Cardiac muscle cell (in vitro differentiated cells and primary cell): ENCODE measurements around the gene DNAI4. TPM values are rescaled to one million over a fixed set of nuclear protein-coding genes. Genes with fewer than 3 reads are reported as not detected.

ENCODE experiments used
- DNase-seq, 2 donors: peaks; one replicate each; pipeline versions ENCODE4 v3.0.0 to v3.0.0-alpha.2; 2010 to 2017; ENCODE audit warnings: low read depth in 1 of 2, low spot score in 1 of 2
- H3K27ac ChIP-seq: fragments of 200-600 bp; sonication (generic); 2 replicates; pipeline ENCODE4 v1.5.1; 2016
- H3K27me3 ChIP-seq: fragments of 200-600 bp; sonication (generic); 2 replicates; pipeline ENCODE4 v1.6.0; 2016; ENCODE audit warnings: control low read depth
- H3K36me3 ChIP-seq: fragments of 200-600 bp; sonication (generic); 2 replicates; pipeline ENCODE4 v1.5.1; 2016; ENCODE audit warnings: control low read depth
- H3K4me1 ChIP-seq: fragments of 200-600 bp; sonication (generic); 2 replicates; pipeline ENCODE4 v1.8.1; 2017; ENCODE audit warnings: low read depth, mild to moderate bottlenecking, mixed run types
- H3K4me3 ChIP-seq: fragments of 200-600 bp; sonication (generic); 2 replicates; pipeline ENCODE4 v1.5.1; 2016; ENCODE audit warnings: mild to moderate bottlenecking
- H3K9me3 ChIP-seq: fragments of 200-600 bp; sonication (generic); 2 replicates; pipeline ENCODE4 v1.5.1; 2017; ENCODE audit warnings: low read depth, mild to moderate bottlenecking, control low read depth
- polyA plus RNA-seq: library from polyadenylated mRNA; unstranded; fragments of >200 nt; fragmentation: Nextera tagmentation; extraction: Ambion mirVana; gene quantifications from 2 replicates; pipeline ENCODE4 v1.2.1, GENCODE V29; 2016
- total RNA-seq: library from RNA; depleted of rRNA; stranded (reverse); fragments of >200 nt; gene quantifications from 2 replicates; pipeline ENCODE4 v1.2.3, GENCODE V29; 2016
- TF ChIP-seq, protein P1 (sequence below): IDR thresholded peaks from 2 replicates; pipeline ENCODE4 v1.5.1; 2012; ENCODE audit warnings: low read depth, mild to moderate bottlenecking, low read length

Gene DNAI4
- total and polyA plus RNA-seq, 2 experiments from 2014 or later, result 5.1 to 14.2 TPM

DNA sequence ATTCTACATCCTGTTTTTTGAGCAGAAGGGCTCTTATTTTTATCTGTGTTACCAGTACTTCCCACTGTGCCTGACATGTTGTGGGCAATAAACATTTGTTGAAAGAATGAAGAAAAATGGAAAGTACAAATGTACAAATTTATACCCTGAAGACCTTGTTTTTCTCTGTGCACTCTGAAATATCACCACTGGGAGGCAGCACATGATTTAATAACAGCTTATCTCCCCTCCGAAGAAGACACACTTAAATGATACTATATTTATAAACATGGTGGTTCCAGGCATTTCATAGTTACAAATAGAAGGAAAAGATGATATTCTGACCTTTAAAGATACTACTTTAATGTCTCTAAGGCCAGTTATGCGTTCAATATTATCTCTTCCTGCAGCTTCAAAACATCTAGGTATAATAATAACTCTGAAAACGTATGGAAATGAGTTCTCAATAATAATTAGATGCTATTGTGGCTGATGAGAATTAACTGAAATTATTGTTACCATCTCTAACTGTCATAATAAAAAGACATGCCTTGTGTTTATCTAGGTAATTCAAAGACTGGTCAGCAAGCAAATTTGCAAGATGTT is 159.6 kb downstream of the DNAI4 start:
- Histone ChIP-seq H3K4me1 (peaks cover 5% of the 10 kb centered on the region), H3K9me3 (no peaks in the 10 kb centered on the region), H3K27ac (no peak overlapping the region), H3K36me3 (no peaks in the 10 kb centered on the region), H3K27me3 (no peaks in the 10 kb centered on the region), H3K4me3 (no peak overlapping the region)
- TF ChIP-seq, protein P1, sequence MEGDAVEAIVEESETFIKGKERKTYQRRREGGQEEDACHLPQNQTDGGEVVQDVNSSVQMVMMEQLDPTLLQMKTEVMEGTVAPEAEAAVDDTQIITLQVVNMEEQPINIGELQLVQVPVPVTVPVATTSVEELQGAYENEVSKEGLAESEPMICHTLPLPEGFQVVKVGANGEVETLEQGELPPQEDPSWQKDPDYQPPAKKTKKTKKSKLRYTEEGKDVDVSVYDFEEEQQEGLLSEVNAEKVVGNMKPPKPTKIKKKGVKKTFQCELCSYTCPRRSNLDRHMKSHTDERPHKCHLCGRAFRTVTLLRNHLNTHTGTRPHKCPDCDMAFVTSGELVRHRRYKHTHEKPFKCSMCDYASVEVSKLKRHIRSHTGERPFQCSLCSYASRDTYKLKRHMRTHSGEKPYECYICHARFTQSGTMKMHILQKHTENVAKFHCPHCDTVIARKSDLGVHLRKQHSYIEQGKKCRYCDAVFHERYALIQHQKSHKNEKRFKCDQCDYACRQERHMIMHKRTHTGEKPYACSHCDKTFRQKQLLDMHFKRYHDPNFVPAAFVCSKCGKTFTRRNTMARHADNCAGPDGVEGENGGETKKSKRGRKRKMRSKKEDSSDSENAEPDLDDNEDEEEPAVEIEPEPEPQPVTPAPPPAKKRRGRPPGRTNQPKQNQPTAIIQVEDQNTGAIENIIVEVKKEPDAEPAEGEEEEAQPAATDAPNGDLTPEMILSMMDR, result peak; percentile 69
- DNase-seq, result peak; percentile 53 to 74

Other genes starting within 250 kb of the DNAI4 start
- 13.2 and 28.6 TPM in 2 replicates for gene DYNLT5, start 172.4 kb downstream of the DNAI4 start, total RNA-seq
- gene DYNLT5, start 172.4 kb downstream of the DNAI4 start, polyA plus RNA-seq, result 5.3 and 16.9 TPM in 2 replicates
- gene INSL5, start 123.6 kb downstream of the DNAI4 start, total RNA-seq, result 0.67 TPM in 1 of 2 replicates, not detected in the other
- gene INSL5, start 123.6 kb downstream of the DNAI4 start, polyA plus RNA-seq, result not detected in 2 replicates
- gene MIER1, start 134 bp upstream of the DNAI4 start, total RNA-seq, result 16.9 and 26.6 TPM in 2 replicates
- gene MIER1, start 134 bp upstream of the DNAI4 start, polyA plus RNA-seq, result 15.8 and 22.6 TPM in 2 replicates
- gene SLC35D1, start 129.3 kb upstream of the DNAI4 start, total RNA-seq, result 9.0 and 13.3 TPM in 2 replicates
- gene SLC35D1, start 129.3 kb upstream of the DNAI4 start, polyA plus RNA-seq, result 11.3 and 19.4 TPM in 2 replicates
- not detected in 2 replicates for gene C1orf141, start 210.1 kb upstream of the DNAI4 start, total RNA-seq
- not detected in 2 replicates for gene C1orf141, start 210.1 kb upstream of the DNAI4 start, polyA plus RNA-seq
- gene IL23R, start 241.6 kb upstream of the DNAI4 start, total RNA-seq, result not detected in 2 replicates
- not detected in 2 replicates for gene IL23R, start 241.6 kb upstream of the DNAI4 start, polyA plus RNA-seq